ENCODE results near the gene HAUS1.

DNA sequence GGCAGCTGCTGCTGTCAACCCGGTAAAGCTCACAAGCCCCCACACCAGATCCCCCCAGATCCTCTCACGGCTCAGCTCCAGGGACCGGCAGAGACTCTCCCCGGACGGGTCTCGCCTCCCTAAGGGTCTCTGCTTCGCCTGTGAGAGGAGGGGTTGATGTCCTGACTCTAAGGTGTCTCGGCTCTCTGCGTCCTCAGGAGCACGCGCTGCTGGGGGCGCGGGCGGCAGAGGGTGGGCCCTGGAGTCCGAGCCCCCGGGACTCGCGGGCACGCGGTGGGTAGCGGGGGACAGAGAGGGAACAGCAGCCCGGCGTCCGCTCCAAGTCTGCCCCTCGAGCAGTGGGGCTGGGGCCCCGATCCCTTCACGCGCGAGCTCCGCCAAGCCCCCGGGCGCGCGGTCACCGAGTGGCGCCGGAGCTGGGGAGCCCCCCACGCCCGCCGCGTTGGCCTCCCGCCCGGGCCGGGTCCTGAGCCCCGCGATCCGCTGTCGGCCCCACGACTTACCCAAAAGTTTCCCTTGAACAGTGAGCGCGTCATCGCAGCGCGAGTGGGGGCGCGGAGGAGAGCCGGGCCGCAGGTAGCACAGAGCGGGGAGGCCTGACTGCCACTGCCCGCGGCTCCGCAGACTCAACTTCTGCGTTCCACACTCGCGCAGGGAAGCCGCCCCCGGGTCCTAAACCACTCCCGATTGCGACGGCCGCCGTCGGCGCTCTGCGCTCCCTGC is 32.4 kb upstream of the HAUS1 start, which contains the start of gene PSTPIP2:
- TF ChIP-seq POLR2A (IDR thresholded peaks at IDR 0.05) (peak in 1 of 2 donors; percentile 55), CTCF (IDR thresholded peaks at IDR 0.05 in 4 of 5, conservative IDR thresholded peaks at IDR 0.05 in 1 of 5) (no peak)
